SU-DHL-6 (cell line): ENCODE results near the gene WT1.

Experiments
- H2AFZ ChIP-seq: fragments of 200-600 bp; sonication (generic); 2 replicates; pipeline ENCODE4 v1.6.1; 2014; ENCODE audit warnings: low read depth, mild to moderate bottlenecking, moderate library complexity, mixed read lengths, antibody characterized with exemption, low read length; ENCODE audit not compliant: severe bottlenecking
- H3F3A ChIP-seq: fragments of 200-600 bp; shearing (Covaris generic); 2 replicates; pipeline ENCODE4 v1.6.0; 2016; ENCODE audit warnings: antibody characterized with exemption, mild to moderate bottlenecking; ENCODE audit not compliant: insufficient read depth
- H3K27ac ChIP-seq: fragments of 200-600 bp; sonication (generic); 2 replicates; pipeline ENCODE4 v1.5.1; 2016; ENCODE audit warnings: low read depth, mild to moderate bottlenecking, low read length, moderate library complexity, mixed read lengths
- H3K27me3 ChIP-seq: fragments of 200-600 bp; sonication (generic), shearing (Covaris generic); 2 replicates; pipeline ENCODE4 v1.6.0; 2014; ENCODE audit warnings: mild to moderate bottlenecking, low read length
- H3K36me3 ChIP-seq: fragments of 200-600 bp; sonication (generic); 2 replicates; pipeline ENCODE4 v1.6.1; 2014; ENCODE audit warnings: mild to moderate bottlenecking, low read length, mixed read lengths
- H3K4me2 ChIP-seq: fragments of 300-600, 200-600 bp; shearing (Covaris generic), sonication (generic); 2 replicates; pipeline ENCODE4 v1.6.0; 2014; ENCODE audit warnings: low read length, low read depth, mild to moderate bottlenecking; ENCODE audit not compliant: poor library complexity, severe bottlenecking
- H3K4me3 ChIP-seq: fragments of 200-600 bp; sonication (generic); 2 replicates; pipeline ENCODE4 v1.5.1; 2014; ENCODE audit warnings: antibody characterized with exemption, low read length, mild to moderate bottlenecking, mixed read lengths; ENCODE audit not compliant: insufficient read depth, poor library complexity, severe bottlenecking
- H3K79me2 ChIP-seq: fragments of 200-600 bp; sonication (generic); 2 replicates; pipeline ENCODE4 v1.6.1; 2014; ENCODE audit warnings: mild to moderate bottlenecking, low read length, moderate library complexity; ENCODE audit not compliant: insufficient read depth
- H3K9ac ChIP-seq: fragments of 200-600 bp; sonication (generic); 2 replicates; pipeline ENCODE4 v1.7.0; 2014; ENCODE audit warnings: mild to moderate bottlenecking, low read length
- H3K9me2 ChIP-seq: fragments of 200-600 bp; sonication (generic); replicated peaks from 2 replicates; pipeline ENCODE4 v1.6.1; 2014; ENCODE audit warnings: low read length; ENCODE audit not compliant: insufficient read depth
- H3K9me3 ChIP-seq: fragments of 200-600 bp; sonication (generic); 2 replicates; pipeline ENCODE4 v1.6.1; 2014; ENCODE audit warnings: low read length, mixed read lengths; ENCODE audit not compliant: insufficient read depth
- H4K20me1 ChIP-seq: fragments of 200-600 bp; sonication (generic); 2 replicates; pipeline ENCODE4 v1.6.1; 2014; ENCODE audit warnings: low read depth, mild to moderate bottlenecking, antibody characterized with exemption, low read length, moderate library complexity, mixed read lengths
- EZH2phosphoT487 ChIP-seq: fragments of 200-600 bp; sonication (generic), shearing (Covaris generic); conservative IDR thresholded peaks from 2 replicates; pipeline ENCODE4 v1.6.1; 2018; ENCODE audit warnings: mild to moderate bottlenecking, antibody characterized with exemption, low read length, moderate library complexity, mixed read lengths
- TF ChIP-seq, protein P1 (sequence below): fragments of 200-600 bp; sonication (generic); IDR thresholded peaks from one replicate; pipeline ENCODE4 v1.5.1; 2017; ENCODE audit warnings: antibody characterized with exemption, mild to moderate bottlenecking, low read length, moderate library complexity; ENCODE audit not compliant: insufficient read depth, poor library complexity, severe bottlenecking

Gene WT1

DNA sequence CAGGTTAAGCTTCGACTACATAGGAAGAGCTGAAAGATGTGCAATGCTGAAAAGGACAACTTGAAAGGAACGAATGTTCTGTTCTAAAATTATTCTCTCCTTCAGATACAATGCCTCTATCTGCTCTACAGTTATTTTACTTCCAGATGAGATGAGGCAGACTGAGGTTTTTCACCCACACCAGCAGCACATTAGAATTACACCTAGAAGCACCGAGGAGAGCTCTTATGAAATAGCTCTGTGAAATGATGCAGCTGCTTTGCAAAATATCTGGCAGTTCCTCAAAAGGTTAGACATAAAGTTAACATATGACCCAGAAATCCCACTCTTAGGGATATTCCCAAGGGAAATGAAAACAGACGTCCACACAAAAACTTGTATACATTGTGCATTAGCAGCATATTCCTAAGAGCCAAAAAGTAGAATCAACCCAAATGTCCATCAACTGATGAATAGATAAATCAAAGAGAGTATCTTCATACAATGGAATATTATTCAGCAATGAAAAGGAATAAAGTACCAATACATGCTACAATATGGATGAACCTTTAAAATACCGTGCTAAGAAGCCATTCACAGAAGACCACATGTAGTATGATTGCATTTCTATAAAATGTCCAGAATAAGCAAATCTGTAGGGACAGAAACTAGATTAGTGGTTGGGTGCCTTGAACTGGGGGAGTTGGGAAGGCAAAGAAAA is 34.5 kb downstream of the WT1 start:
- H3K4me2 ChIP-seq, result no peak overlapping the region
- H3K9me3 ChIP-seq, result no peaks in the 10 kb centered on the region
- no peaks in the 10 kb centered on the region for H4K20me1 ChIP-seq
- H3K27ac ChIP-seq, result no peak overlapping the region
- no peaks in the 10 kb centered on the region for H3K27me3 ChIP-seq
- H3K9me2 ChIP-seq, result no peaks in the 10 kb centered on the region
- no peak overlapping the region for H2AFZ ChIP-seq
- H3K9ac ChIP-seq, result no peak overlapping the region
- H3K4me3 ChIP-seq, result no peak overlapping the region
- H3K36me3 ChIP-seq, result no peaks in the 10 kb centered on the region
- TF ChIP-seq, protein P1, sequence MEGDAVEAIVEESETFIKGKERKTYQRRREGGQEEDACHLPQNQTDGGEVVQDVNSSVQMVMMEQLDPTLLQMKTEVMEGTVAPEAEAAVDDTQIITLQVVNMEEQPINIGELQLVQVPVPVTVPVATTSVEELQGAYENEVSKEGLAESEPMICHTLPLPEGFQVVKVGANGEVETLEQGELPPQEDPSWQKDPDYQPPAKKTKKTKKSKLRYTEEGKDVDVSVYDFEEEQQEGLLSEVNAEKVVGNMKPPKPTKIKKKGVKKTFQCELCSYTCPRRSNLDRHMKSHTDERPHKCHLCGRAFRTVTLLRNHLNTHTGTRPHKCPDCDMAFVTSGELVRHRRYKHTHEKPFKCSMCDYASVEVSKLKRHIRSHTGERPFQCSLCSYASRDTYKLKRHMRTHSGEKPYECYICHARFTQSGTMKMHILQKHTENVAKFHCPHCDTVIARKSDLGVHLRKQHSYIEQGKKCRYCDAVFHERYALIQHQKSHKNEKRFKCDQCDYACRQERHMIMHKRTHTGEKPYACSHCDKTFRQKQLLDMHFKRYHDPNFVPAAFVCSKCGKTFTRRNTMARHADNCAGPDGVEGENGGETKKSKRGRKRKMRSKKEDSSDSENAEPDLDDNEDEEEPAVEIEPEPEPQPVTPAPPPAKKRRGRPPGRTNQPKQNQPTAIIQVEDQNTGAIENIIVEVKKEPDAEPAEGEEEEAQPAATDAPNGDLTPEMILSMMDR, result no peak
- no peak for TF ChIP-seq EZH2phosphoT487
- H3K79me2 ChIP-seq, result no peaks in the 10 kb centered on the region
- H3F3A ChIP-seq, result no peaks in the 10 kb centered on the region

DNA sequence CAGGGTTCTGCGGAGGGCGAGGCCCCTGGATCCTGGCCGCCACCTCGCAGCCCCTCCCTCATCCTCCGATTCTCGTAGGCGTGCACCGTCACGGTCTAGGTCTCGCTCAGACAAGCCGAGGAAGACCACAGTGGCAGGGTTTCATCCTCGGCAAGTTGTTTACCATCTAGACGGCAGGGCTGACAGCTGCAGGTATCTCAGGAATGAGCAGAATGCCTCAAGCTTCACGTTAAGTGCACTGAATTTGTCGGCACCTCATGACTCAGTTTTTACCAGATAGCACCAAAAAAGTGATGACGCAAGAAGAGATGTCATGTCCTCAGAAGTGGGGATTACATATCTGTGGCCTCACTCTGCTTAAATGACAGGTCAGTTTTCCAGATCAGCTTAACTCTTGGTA is 35.1 kb downstream of the WT1 start:
- Histone ChIP-seq H3K9me2 (no peaks in the 10 kb centered on the region), H3K79me2 (no peaks in the 10 kb centered on the region), H2AFZ (no peak overlapping the region), H3K36me3 (no peaks in the 10 kb centered on the region), H3K4me2 (no peak overlapping the region), H3K27ac (no peak overlapping the region), H3K4me3 (no peak overlapping the region), H3F3A (no peaks in the 10 kb centered on the region), H4K20me1 (no peaks in the 10 kb centered on the region), H3K27me3 (no peaks in the 10 kb centered on the region), H3K9ac (no peak overlapping the region), H3K9me3 (no peaks in the 10 kb centered on the region)
- TF ChIP-seq, protein P1, result no peak
- TF ChIP-seq EZH2phosphoT487, result no peak

DNA sequence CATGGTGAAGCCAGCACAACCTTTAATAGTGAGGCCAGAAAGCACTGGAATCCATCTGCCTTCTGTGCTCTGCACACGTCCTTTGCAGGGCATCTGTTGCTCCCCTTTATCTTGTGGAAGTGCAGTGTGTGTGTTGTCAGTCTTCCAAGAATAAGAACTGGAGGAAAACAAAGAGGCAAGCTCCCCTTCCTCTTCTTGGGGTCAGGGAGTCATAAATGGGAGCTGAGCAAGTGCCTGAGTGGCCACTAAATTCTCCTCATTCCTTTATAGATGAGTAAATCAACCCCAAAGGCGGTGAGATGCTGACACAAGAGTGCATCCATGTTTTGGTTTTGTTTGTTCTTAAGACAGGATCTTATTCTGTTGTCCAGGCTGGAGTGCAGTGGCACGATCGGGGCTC is 38.3 kb downstream of the WT1 start:
- no peaks in the 10 kb centered on the region for H3K79me2 ChIP-seq
- TF ChIP-seq, protein P1, result no peak
- no peak for TF ChIP-seq EZH2phosphoT487
- H4K20me1 ChIP-seq, result no peaks in the 10 kb centered on the region
- H3K9me2 ChIP-seq, result no peaks in the 10 kb centered on the region
- H3K27me3 ChIP-seq, result no peaks in the 10 kb centered on the region
- H2AFZ ChIP-seq, result no peak overlapping the region
- H3K27ac ChIP-seq, result no peak overlapping the region
- H3K4me2 ChIP-seq, result no peak overlapping the region
- no peaks in the 10 kb centered on the region for H3K9me3 ChIP-seq
- H3K9ac ChIP-seq, result no peak overlapping the region
- H3F3A ChIP-seq, result no peaks in the 10 kb centered on the region
- no peaks in the 10 kb centered on the region for H3K36me3 ChIP-seq
- H3K4me3 ChIP-seq, result no peak overlapping the region
